Left hindlimb (tissue), 1 donor: Measurements from ENCODE around the gene GAPDH.

Source experiments
- DNase-seq: peaks from one replicate; pipeline ENCODE4 v3.0.0-alpha.2; 2018

The GAPDH gene

GRCh38 chr12:6530576-6531260, 3.6 kb upstream of the GAPDH start:
- DNase-seq, result no peak

- peak; percentile 70 for DNase-seq
Measured at GRCh38 chr12:6532051-6532926, 2.0 kb upstream of the GAPDH start.

- peak; percentile 88 for DNase-seq
Measured at GRCh38 chr12:6532927-6533652, 1.2 kb upstream of the GAPDH start.

GRCh38 chr12:6533653-6533922, 729 bp upstream of the GAPDH start:
- DNase-seq, result peak; percentile 92

GRCh38 chr12:6534695-6534944, 303 bp downstream of the GAPDH start:
- no peak for DNase-seq

- peak; percentile 70 for DNase-seq
Measured at GRCh38 chr12:6534945-6535696, 804 bp downstream of the GAPDH start.

- DNase-seq, result no peak
Measured at GRCh38 chr12:6535697-6535946, 1.3 kb downstream of the GAPDH start.

- no peak for DNase-seq
Measured at GRCh38 chr12:6535960-6536847, 1.9 kb downstream of the GAPDH start.

GRCh38 chr12:6536894-6537579, 2.7 kb downstream of the GAPDH start:
- DNase-seq, result no peak

GRCh38 chr12:6537580-6538419, 3.5 kb downstream of the GAPDH start:
- DNase-seq, result peak; percentile 79

- DNase-seq, result peak; percentile 47
Measured at GRCh38 chr12:6538420-6539313, 4.3 kb downstream of the GAPDH start.

GRCh38 chr12:6539314-6539682, 5.0 kb downstream of the GAPDH start:
- no peak for DNase-seq

GRCh38 chr12:6539707-6540134, 5.4 kb downstream of the GAPDH start:
- no peak for DNase-seq

- DNase-seq, result peak; percentile 92
Measured at GRCh38 chr12:6540181-6540877, 6.0 kb downstream of the GAPDH start.

GRCh38 chr12:6541371-6542165, 7.3 kb downstream of the GAPDH start:
- no peak for DNase-seq

GRCh38 chr12:6542209-6543009, 8.1 kb downstream of the GAPDH start:
- no peak for DNase-seq

- no peak for DNase-seq
Measured at GRCh38 chr12:6546016-6546415, 11.7 kb downstream of the GAPDH start.

- no peak for DNase-seq
Measured at GRCh38 chr12:6547566-6547965, 13.2 kb downstream of the GAPDH start.
